HL-60 (cell line): ENCODE data around the gene GFAP.

Source experiments
- GABPA ChIP-seq: IDR thresholded peaks from 2 replicates; pipeline ENCODE4 v1.6.1; 2012; ENCODE audit warnings: low read depth
- POLR2AphosphoS5 ChIP-seq: IDR thresholded peaks from 2 replicates; pipeline ENCODE4 v1.6.1; 2012; ENCODE audit warnings: low read depth
- TF ChIP-seq, protein P1 (sequence below): IDR thresholded peaks from one replicate; pipeline ENCODE4 v1.5.1; 2011; ENCODE audit warnings: low read length, control low read depth, inconsistent platforms; ENCODE audit not compliant: insufficient read depth
- TF ChIP-seq, protein P2 (sequence below): IDR thresholded peaks from 2 replicates; pipeline ENCODE4 v1.6.1; 2012; ENCODE audit warnings: low read depth; ENCODE audit not compliant: insufficient replicate concordance

DNA sequence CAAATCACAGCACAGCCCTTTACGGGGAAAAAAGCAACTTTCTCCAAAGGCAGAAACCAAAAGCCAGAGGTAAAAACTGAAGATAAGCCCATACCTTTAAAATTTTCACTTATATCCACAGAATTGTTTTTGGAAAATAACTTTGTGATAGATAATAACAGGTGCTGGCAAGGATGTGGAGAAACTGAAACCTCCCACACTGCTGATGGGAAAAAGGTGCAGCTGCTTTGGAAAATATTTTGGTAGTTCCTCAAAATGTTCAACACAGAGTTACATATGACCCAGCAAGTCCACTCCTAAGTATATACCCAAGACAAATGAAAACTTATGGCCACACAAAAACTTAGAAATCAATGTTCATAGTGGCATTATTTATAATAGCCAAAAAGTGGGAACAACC is 28.3 kb downstream of the GFAP start:
- TF ChIP-seq POLR2AphosphoS5 (no peak), GABPA (no peak)
- TF ChIP-seq, protein P1, sequence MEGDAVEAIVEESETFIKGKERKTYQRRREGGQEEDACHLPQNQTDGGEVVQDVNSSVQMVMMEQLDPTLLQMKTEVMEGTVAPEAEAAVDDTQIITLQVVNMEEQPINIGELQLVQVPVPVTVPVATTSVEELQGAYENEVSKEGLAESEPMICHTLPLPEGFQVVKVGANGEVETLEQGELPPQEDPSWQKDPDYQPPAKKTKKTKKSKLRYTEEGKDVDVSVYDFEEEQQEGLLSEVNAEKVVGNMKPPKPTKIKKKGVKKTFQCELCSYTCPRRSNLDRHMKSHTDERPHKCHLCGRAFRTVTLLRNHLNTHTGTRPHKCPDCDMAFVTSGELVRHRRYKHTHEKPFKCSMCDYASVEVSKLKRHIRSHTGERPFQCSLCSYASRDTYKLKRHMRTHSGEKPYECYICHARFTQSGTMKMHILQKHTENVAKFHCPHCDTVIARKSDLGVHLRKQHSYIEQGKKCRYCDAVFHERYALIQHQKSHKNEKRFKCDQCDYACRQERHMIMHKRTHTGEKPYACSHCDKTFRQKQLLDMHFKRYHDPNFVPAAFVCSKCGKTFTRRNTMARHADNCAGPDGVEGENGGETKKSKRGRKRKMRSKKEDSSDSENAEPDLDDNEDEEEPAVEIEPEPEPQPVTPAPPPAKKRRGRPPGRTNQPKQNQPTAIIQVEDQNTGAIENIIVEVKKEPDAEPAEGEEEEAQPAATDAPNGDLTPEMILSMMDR = no peak
- TF ChIP-seq, protein P2, sequence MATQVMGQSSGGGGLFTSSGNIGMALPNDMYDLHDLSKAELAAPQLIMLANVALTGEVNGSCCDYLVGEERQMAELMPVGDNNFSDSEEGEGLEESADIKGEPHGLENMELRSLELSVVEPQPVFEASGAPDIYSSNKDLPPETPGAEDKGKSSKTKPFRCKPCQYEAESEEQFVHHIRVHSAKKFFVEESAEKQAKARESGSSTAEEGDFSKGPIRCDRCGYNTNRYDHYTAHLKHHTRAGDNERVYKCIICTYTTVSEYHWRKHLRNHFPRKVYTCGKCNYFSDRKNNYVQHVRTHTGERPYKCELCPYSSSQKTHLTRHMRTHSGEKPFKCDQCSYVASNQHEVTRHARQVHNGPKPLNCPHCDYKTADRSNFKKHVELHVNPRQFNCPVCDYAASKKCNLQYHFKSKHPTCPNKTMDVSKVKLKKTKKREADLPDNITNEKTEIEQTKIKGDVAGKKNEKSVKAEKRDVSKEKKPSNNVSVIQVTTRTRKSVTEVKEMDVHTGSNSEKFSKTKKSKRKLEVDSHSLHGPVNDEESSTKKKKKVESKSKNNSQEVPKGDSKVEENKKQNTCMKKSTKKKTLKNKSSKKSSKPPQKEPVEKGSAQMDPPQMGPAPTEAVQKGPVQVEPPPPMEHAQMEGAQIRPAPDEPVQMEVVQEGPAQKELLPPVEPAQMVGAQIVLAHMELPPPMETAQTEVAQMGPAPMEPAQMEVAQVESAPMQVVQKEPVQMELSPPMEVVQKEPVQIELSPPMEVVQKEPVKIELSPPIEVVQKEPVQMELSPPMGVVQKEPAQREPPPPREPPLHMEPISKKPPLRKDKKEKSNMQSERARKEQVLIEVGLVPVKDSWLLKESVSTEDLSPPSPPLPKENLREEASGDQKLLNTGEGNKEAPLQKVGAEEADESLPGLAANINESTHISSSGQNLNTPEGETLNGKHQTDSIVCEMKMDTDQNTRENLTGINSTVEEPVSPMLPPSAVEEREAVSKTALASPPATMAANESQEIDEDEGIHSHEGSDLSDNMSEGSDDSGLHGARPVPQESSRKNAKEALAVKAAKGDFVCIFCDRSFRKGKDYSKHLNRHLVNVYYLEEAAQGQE = no peak
